Body of pancreas (tissue), 4 donors: Measurements from ENCODE around the gene SLC12A3. TPM values are rescaled to one million over a fixed set of nuclear protein-coding genes. Genes with fewer than 3 reads are reported as not detected.

Experiments
- ATAC-seq: fragments of 150-250 bp; one replicate; pipeline ENCODE4 v1.9.1; 2016
- DNase-seq, 4 donors: peaks; one replicate each; pipeline ENCODE4 v3.0.0-alpha.2; 2019
- H3K27ac ChIP-seq, 4 donors: fragments of 200-600 bp; sonication (generic); 1 replicate in 3 of 4; 2 replicates in 1 of 4; pipeline versions ENCODE4 v1.5.1 to v1.6.1; 2016 to 2019; ENCODE audit warnings: mild to moderate bottlenecking in 1 of 4, mixed read lengths in 1 of 4, moderate library complexity in 1 of 4
- H3K27me3 ChIP-seq, 2 donors: fragments of 200-600 bp; sonication (generic); one replicate each; pipeline ENCODE4 v1.6.0; 2016; ENCODE audit warnings: mild to moderate bottlenecking in 1 of 2
- H3K36me3 ChIP-seq, 2 donors: fragments of 200-600 bp; sonication (generic); replicated peaks in 1 of 2; 2 replicates each; pipeline ENCODE4 v1.5.1; 2016; ENCODE audit warnings: low read depth in 2 of 2; ENCODE audit not compliant: insufficient read depth in 1 of 2
- H3K4me1 ChIP-seq: fragments of 200-600 bp; sonication (generic); one replicate; pipeline ENCODE4 v1.6.0; 2016
- H3K4me3 ChIP-seq, 2 donors: fragments of 200-600 bp; sonication (generic); 1 replicate in 1 of 2; 2 replicates in 1 of 2; pipeline ENCODE4 v1.5.1; 2016 to 2019
- H3K9me3 ChIP-seq, 3 donors: fragments of 200-600 bp; sonication (generic); 1 replicate in 2 of 3; 2 replicates in 1 of 3; pipeline ENCODE4 v1.5.1; 2016
- POLR2A ChIP-seq, 3 donors: fragments of 450-650 bp; IDR thresholded peaks; one replicate each; pipeline ENCODE4 v1.6.1; 2016; ENCODE audit warnings: antibody characterized with exemption in 3 of 3, mild to moderate bottlenecking in 2 of 3
- WGBS, 2 donors: methylation state at CpG; one replicate each; pipeline ENCODE4 v1.1.5; 2017; 5-methylcytosine and 5-hydroxymethylcytosine counted together
- intact Hi-C: fragments of 100-400 bp; cut with DNase I; formaldehyde crosslinking; loops from one replicate; pipeline ENCODE4 v1.15.1; 2023
- total RNA-seq, 2 donors: library from RNA; depleted of rRNA; stranded (reverse); fragments of >200 nt; gene quantifications; one replicate each; pipeline ENCODE4 v1.1.0, GENCODE V29; 2016
- TF ChIP-seq, protein P1 (sequence below), 7 experiments: fragments of 450-650 bp in 4 of 7; fragments of 200-600 bp in 3 of 7; sonication (generic) in 3 of 7; IDR thresholded peaks; one replicate each; pipeline ENCODE4 v1.5.1; 2016 to 2019; ENCODE audit warnings: antibody characterized with exemption in 7 of 7

The SLC12A3 gene
- total RNA-seq, 2 donors from 2014 or later = not detected

DNA sequence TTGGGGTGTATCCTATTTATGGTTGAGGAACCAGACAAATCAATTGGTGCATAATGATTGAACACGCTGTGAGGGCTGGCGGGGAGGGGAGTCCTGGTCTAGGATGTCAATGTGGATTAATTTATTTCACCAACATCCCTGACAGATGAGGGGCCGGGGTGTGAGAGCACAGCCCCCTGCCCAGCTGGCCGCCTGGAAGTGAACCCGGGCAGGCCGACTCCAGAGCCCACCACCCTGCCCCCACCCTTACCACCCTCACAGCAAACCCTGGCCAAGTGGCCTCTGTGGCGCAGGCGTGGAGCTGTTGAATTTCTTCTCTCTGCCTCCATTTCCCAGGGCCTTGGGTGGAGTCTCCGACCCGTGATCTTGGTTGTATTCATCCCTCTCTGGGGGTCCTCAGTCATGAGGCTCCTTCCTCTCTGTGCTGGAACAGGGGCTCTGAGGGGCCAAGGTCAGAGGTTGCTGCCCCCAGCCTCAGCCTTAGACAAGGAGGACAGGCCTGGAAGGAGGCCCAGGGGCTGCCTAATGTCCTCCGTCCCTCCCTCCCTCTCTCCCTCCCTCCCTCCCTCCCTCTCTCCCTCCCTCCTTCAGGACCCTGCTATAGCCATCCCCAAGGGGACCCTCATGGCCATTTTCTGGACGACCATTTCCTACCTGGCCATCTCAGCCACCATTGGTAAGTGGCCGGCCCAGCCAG, 12.6 kb downstream of the SLC12A3 start:
- intact Hi-C loops = no loop called here
- Histone ChIP-seq H3K9me3 (no peaks in the 10 kb centered on the region), H3K4me3 (no peak overlapping the region), H3K36me3 (no peaks in the 10 kb centered on the region), H3K27ac (no peak overlapping the region), H3K27me3 (no peaks in the 10 kb centered on the region), H3K4me1 (no peaks in the 10 kb centered on the region)
- no peak for ATAC-seq
- TF ChIP-seq POLR2A (IDR thresholded peaks at IDR 0.05) = no peak
- TF ChIP-seq, protein P1, sequence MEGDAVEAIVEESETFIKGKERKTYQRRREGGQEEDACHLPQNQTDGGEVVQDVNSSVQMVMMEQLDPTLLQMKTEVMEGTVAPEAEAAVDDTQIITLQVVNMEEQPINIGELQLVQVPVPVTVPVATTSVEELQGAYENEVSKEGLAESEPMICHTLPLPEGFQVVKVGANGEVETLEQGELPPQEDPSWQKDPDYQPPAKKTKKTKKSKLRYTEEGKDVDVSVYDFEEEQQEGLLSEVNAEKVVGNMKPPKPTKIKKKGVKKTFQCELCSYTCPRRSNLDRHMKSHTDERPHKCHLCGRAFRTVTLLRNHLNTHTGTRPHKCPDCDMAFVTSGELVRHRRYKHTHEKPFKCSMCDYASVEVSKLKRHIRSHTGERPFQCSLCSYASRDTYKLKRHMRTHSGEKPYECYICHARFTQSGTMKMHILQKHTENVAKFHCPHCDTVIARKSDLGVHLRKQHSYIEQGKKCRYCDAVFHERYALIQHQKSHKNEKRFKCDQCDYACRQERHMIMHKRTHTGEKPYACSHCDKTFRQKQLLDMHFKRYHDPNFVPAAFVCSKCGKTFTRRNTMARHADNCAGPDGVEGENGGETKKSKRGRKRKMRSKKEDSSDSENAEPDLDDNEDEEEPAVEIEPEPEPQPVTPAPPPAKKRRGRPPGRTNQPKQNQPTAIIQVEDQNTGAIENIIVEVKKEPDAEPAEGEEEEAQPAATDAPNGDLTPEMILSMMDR (IDR thresholded peaks at IDR 0.05) = no peak
- no peak for DNase-seq
- WGBS, 2 donors = 91 to 96% methylated on average over 11 to 12 of the region's 13 CpGs

DNA sequence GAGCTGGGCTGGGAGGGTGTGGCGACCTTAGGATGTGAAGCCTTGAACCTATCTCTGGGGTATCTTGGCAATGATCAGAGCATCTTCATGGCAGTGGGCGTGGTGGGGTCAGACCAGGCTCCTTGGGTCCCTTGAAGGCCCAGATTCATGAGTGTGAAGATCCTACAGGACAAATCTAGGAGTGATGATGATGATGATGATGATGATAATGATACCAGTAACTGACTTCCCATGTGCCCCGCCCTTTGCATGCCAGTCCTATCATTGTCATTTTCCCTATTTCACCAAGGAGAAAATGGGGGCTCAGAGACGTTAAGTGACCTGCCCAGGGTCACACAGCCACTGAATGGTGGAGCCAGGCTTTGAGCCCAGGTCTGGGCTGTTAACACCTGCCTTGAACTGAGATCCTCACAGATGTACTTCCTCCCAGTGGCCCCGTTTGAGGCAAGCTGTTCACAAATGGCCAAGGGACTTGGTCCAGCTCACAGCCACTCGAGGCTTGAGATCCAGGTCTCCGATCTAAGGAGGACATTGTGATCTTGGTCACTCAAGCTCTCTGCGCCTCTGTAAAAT, 13.4 kb downstream of the SLC12A3 start:
- no peaks in the 10 kb centered on the region for H3K9me3 ChIP-seq
- no peak for DNase-seq
- no peak for TF ChIP-seq POLR2A (IDR thresholded peaks at IDR 0.05)
- TF ChIP-seq, protein P1 (IDR thresholded peaks at IDR 0.05) = no peak
- H3K36me3 ChIP-seq = no peaks in the 10 kb centered on the region
- WGBS, 2 donors = 77 to 78% methylated on average over 8 of the region's 8 CpGs
- H3K27ac ChIP-seq = no peak overlapping the region
- no peak overlapping the region for H3K4me3 ChIP-seq
- H3K4me1 ChIP-seq = no peaks in the 10 kb centered on the region
- H3K27me3 ChIP-seq = no peaks in the 10 kb centered on the region
- intact Hi-C loops = no loop called here
- no peak for ATAC-seq

DNA sequence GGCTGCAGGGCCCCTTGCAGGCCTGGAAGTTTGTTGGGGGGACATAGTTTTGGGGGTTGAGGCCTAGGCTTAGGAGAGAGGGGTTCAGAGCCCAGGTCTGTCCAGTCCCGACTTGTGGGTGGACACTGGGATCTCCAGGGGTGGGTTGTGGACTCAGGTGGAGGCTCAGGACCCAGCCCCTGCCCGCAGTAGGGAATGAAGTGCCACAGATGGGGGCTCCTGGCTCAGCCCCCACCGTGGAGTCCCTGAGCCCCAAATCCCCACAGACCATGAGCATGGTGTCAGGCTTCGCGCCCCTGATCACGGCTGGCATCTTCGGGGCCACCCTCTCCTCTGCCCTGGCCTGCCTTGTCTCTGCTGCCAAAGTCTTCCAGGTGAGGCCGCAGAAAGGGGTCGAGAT, 14.3 kb downstream of the SLC12A3 start:
- ATAC-seq = no peak
- 85 to 100% methylated on average over 1 to 9 of the region's 9 CpGs for WGBS, 2 donors
- intact Hi-C loops = no loop called here

DNA sequence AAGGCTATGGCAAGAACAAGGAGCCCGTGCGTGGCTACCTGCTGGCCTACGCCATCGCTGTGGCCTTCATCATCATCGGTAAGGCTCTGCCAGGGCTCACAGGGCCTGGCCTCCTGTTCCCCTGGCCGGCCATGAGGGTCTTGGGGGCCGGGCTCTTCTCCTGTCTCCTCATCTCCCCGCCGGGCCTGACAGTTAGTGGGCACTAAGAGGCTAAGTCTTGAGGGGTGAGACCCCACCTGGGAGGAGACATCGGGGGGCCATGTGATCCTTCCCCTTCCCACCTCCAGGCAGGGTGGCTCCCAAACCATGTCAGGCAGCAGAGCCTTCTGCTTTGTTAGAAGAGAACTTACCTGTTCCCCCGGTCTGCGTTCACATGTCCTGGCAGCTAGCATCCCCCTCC, 15.2 kb downstream of the SLC12A3 start:
- DNase-seq (no peak), ATAC-seq (no peak)
- TF ChIP-seq, protein P1 (IDR thresholded peaks at IDR 0.05) = no peak
- TF ChIP-seq POLR2A (IDR thresholded peaks at IDR 0.05) = no peak
- intact Hi-C loops = no loop called here
- Histone ChIP-seq H3K4me3 (no peak overlapping the region), H3K4me1 (peaks cover 3% of the 10 kb centered on the region), H3K9me3 (no peaks in the 10 kb centered on the region), H3K27ac (no peak overlapping the region), H3K27me3 (no peaks in the 10 kb centered on the region), H3K36me3 (no peaks in the 10 kb centered on the region)
- WGBS, 2 donors = 95 to 96% methylated on average over 4 to 12 of the region's 12 CpGs

More for the DNA sequence above, 14.3 kb downstream of the SLC12A3 start:
- no peaks in the 10 kb centered on the region for H3K9me3 ChIP-seq
- no peaks in the 10 kb centered on the region for H3K27me3 ChIP-seq
- no peak overlapping the region for H3K27ac ChIP-seq
- TF ChIP-seq, protein P1 (IDR thresholded peaks at IDR 0.05) = no peak
- no peak for TF ChIP-seq POLR2A (IDR thresholded peaks at IDR 0.05)
- no peak overlapping the region for H3K4me3 ChIP-seq
- DNase-seq = no peak
- H3K36me3 ChIP-seq = no peaks in the 10 kb centered on the region
- no peaks in the 10 kb centered on the region for H3K4me1 ChIP-seq

DNA sequence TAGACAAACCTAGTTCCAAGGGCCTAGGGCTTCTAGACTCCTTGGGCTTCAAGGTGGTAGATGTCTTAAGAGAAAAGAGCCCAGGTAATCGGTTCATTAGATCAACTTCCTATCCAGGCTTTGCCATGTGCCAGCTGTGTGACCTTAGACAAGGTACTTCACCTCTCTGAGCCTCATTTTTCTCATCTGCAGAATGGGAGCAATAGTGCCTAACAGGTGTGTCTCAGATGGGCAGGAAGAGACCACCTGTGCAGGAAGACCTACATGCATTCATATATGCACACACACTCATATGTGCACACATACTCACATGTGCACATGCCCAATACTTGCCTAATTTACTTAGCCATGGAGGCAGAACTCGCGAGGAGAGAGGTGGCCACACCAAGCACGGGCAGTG, 15.7 kb downstream of the SLC12A3 start:
- Histone ChIP-seq H3K36me3 (no peaks in the 10 kb centered on the region), H3K4me1 (peaks cover 5% of the 10 kb centered on the region), H3K9me3 (no peaks in the 10 kb centered on the region), H3K27me3 (no peaks in the 10 kb centered on the region), H3K4me3 (no peak overlapping the region), H3K27ac (no peak overlapping the region)
- ATAC-seq = no peak
- 77 to 85% methylated on average over 1 to 4 of the region's 4 CpGs for WGBS, 2 donors
- DNase-seq = no peak
- TF ChIP-seq, protein P1 (IDR thresholded peaks at IDR 0.05) = no peak
- TF ChIP-seq POLR2A (IDR thresholded peaks at IDR 0.05) = no peak
- intact Hi-C loops = no loop called here
